Activated CD8-positive, alpha-beta T cell treated with anti-CD3 and anti-CD28 coated beads for 36 hours (primary cell): ENCODE measurements around the gene C1orf232. TPM values are rescaled to one million over a fixed set of nuclear protein-coding genes. Genes with fewer than 3 reads are reported as not detected.
A peak's percentile ranks its signal among the peaks of the same experiment; 100 is the strongest.

ENCODE experiments used
- ATAC-seq: fragments of 200-7000 bp; cut with Tn5 transposase; one replicate; pipeline ENCODE4 v1.10.0; 2021; ENCODE audit warnings: mild to moderate bottlenecking, moderate library complexity
- CTCF ChIA-PET: fragments of 350-600 bp; sonication (Branson Sonifier 250); formaldehyde crosslinking; loops from one replicate; lab custom pipeline; 2021; ENCODE audit warnings: antibody characterized with exemption; lab: Charles Lee
- POLR2A ChIA-PET: fragments of 350-600 bp; sonication (Branson Sonifier 250); formaldehyde crosslinking; loops from one replicate; lab custom pipeline; 2021; ENCODE audit warnings: antibody characterized with exemption; lab: Charles Lee
- DNase-seq: peaks from one replicate; pipeline ENCODE4 v3.0.0-alpha.2; 2020
- H3K27ac Mint-ChIP-seq: one replicate; pipeline ENCODE4 v1.8.0; 2021; ENCODE audit warnings: mild to moderate bottlenecking, mixed read lengths
- H3K27me3 Mint-ChIP-seq: one replicate; pipeline ENCODE4 v1.8.0; 2021; ENCODE audit warnings: mixed read lengths
- H3K36me3 Mint-ChIP-seq: one replicate; pipeline ENCODE4 v1.8.0; 2021; ENCODE audit warnings: low read depth, mixed read lengths
- H3K4me1 Mint-ChIP-seq: one replicate; pipeline ENCODE4 v1.8.0; 2021; ENCODE audit warnings: low read depth, mixed read lengths
- H3K4me3 Mint-ChIP-seq: one replicate; pipeline ENCODE4 v1.8.0; 2021; ENCODE audit warnings: mild to moderate bottlenecking, moderate library complexity, mixed read lengths
- H3K9me3 Mint-ChIP-seq: one replicate; pipeline ENCODE4 v1.8.0; 2021; ENCODE audit warnings: mixed read lengths
- intact Hi-C: fragments of 100-400 bp; cut with micrococcal nuclease; formaldehyde crosslinking; loops from one replicate; pipeline ENCODE4 v1.10.0; 2022
- total RNA-seq, 2 experiments: library from RNA; stranded (reverse); gene quantifications; one replicate each; pipeline ENCODE4 v1.2.3, GENCODE V29; 2021
- TF ChIP-seq, protein P1 (sequence below): fragments of 200-600 bp; IDR thresholded peaks from one replicate; pipeline ENCODE4 v1.8.0; 2022; ENCODE audit warnings: antibody characterized with exemption, mild to moderate bottlenecking

Gene C1orf232
- total RNA-seq, 2 experiments from 2014 or later, result not detected

- H3K4me1 Mint-ChIP-seq, result peaks cover 3% of the 10 kb centered on the region
- intact Hi-C loops, result no loop called here
- H3K36me3 Mint-ChIP-seq, result no peaks in the 10 kb centered on the region
- DNase-seq (no peak), ATAC-seq (peak; percentile 39)
- no peaks in the 10 kb centered on the region for H3K9me3 Mint-ChIP-seq
- H3K4me3 Mint-ChIP-seq, result no peak overlapping the region
- POLR2A ChIA-PET, result interaction anchor here (1.1 to 1.2 kb wide), 4 partner anchors 9 to 97 kb away, joined by 3 read pairs; no protein-coding TSS in a partner anchor
- no peak overlapping the region for H3K27ac Mint-ChIP-seq
- TF ChIP-seq, protein P1, sequence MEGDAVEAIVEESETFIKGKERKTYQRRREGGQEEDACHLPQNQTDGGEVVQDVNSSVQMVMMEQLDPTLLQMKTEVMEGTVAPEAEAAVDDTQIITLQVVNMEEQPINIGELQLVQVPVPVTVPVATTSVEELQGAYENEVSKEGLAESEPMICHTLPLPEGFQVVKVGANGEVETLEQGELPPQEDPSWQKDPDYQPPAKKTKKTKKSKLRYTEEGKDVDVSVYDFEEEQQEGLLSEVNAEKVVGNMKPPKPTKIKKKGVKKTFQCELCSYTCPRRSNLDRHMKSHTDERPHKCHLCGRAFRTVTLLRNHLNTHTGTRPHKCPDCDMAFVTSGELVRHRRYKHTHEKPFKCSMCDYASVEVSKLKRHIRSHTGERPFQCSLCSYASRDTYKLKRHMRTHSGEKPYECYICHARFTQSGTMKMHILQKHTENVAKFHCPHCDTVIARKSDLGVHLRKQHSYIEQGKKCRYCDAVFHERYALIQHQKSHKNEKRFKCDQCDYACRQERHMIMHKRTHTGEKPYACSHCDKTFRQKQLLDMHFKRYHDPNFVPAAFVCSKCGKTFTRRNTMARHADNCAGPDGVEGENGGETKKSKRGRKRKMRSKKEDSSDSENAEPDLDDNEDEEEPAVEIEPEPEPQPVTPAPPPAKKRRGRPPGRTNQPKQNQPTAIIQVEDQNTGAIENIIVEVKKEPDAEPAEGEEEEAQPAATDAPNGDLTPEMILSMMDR, result no peak
- H3K27me3 Mint-ChIP-seq, result peaks cover 25% of the 10 kb centered on the region
- CTCF ChIA-PET, result interaction anchor here (0.8 to 3.1 kb wide), 9 partner anchors 9 to 207 kb away, joined by 3 to 25 read pairs (median 3); partner anchors contain the start of gene ZNF593
These were observed 12.3 kb downstream of the C1orf232 start for GRCh38 chr1:26156285-26157038.

GRCh38 chr1:26155370-26156284 lies 13.1 kb downstream of the C1orf232 start:
- intact Hi-C loops, result no loop called here
- no peak overlapping the region for H3K4me3 Mint-ChIP-seq

GRCh38 chr1:26154750-26155149 lies 14.0 kb downstream of the C1orf232 start:
- no peaks in the 10 kb centered on the region for H3K36me3 Mint-ChIP-seq
- POLR2A ChIA-PET, result interaction anchor here (1.1 to 1.8 kb wide), 2 partner anchors 28 to 164 kb away, joined by 4 to 5 read pairs; no protein-coding TSS in a partner anchor
- peaks cover 22% of the 10 kb centered on the region for H3K27me3 Mint-ChIP-seq
- H3K27ac Mint-ChIP-seq, result no peak overlapping the region
- no peak overlapping the region for H3K4me3 Mint-ChIP-seq
- ATAC-seq (no peak), DNase-seq (no peak)
- no peaks in the 10 kb centered on the region for H3K9me3 Mint-ChIP-seq
- TF ChIP-seq, protein P1, result no peak
- peaks cover 3% of the 10 kb centered on the region for H3K4me1 Mint-ChIP-seq
- intact Hi-C loops, result no loop called here
- CTCF ChIA-PET, result interaction anchor here (1.6 to 1.9 kb wide), 3 partner anchors 10 to 53 kb away, joined by 4 to 13 read pairs (median 7); partner anchors contain the start of gene ZNF593

More at GRCh38 chr1:26155370-26156284, 13.1 kb downstream of the C1orf232 start:
- Mint-ChIP-seq H3K27me3 (peaks cover 22% of the 10 kb centered on the region), H3K36me3 (no peaks in the 10 kb centered on the region), H3K9me3 (no peaks in the 10 kb centered on the region), H3K27ac (no peak overlapping the region), H3K4me1 (peaks cover 3% of the 10 kb centered on the region)
- no peak for ATAC-seq
- ChIA-PET CTCF (interaction anchor here (0.8 to 3.1 kb wide), 5 partner anchors 10 to 54 kb away, joined by 3 to 25 read pairs (median 7); partner anchors contain the start of gene ZNF593), POLR2A (interaction anchor here (1.1 to 1.8 kb wide), 3 partner anchors 11 to 96 kb away, joined by 3 to 5 read pairs (median 3); no protein-coding TSS in a partner anchor)
- TF ChIP-seq, protein P1, result no peak
- DNase-seq, result no peak

DNA sequence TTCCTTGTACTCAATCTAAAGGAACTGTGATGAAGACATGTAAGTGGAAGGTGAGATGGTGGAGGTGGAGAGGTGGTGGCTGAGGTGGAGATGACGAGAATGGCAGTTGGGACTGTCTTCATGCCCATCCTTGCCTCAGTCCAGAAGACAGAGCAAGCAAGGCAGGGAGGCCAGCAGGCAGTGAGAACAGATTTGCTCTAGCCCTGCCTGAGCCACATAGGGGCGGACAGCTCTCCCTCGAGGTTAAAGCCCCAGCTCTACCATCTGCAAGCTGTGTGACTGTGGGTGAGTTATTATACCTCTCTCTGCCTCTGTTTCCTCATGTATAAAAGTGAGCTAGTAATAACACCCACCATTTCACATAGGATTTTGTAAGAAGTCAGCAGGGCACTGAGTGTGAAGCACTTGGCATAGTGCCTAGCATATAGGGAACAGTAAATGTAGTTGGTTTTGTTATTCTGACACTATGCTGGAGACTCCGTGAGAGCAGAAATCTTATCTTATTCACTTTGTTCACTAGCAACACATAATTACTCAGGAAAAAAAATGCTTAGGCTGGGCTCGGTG lies 14.7 kb downstream of the C1orf232 start:
- Mint-ChIP-seq H3K36me3 (no peaks in the 10 kb centered on the region), H3K27me3 (peaks cover 17% of the 10 kb centered on the region), H3K4me3 (no peak overlapping the region), H3K4me1 (peaks cover 3% of the 10 kb centered on the region), H3K9me3 (no peaks in the 10 kb centered on the region), H3K27ac (no peak overlapping the region)
- ChIA-PET CTCF (interaction anchor here (1.6 to 1.9 kb wide), 2 partner anchors 9 to 52 kb away, joined by 4 to 13 read pairs; no protein-coding TSS in a partner anchor), POLR2A (interaction anchor here (1.1 to 1.8 kb wide), 2 partner anchors 28 to 164 kb away, joined by 4 to 5 read pairs; no protein-coding TSS in a partner anchor)
- DNase-seq (no peak), ATAC-seq (no peak)
- intact Hi-C loops, result no loop called here
- TF ChIP-seq, protein P1, result no peak
